H9 (cell line): ENCODE data around the gene AFF1. TPM values are rescaled to one million over a fixed set of nuclear protein-coding genes. Genes with fewer than 3 reads are reported as not detected.

Source experiments
- DNase-seq: peaks from one replicate; pipeline ENCODE4 v3.0.0-alpha.2; 2017
- H2AFZ ChIP-seq: one replicate; pipeline ENCODE4 v1.6.1; 2013; ENCODE audit warnings: mild to moderate bottlenecking, low read length, control low read depth, moderate library complexity
- H2AK5ac ChIP-seq: 2 replicates; pipeline ENCODE4 v1.6.1; 2013; ENCODE audit warnings: low read length, control low read depth, mixed read lengths; ENCODE audit not compliant: insufficient read length
- H2BK120ac ChIP-seq: one replicate; pipeline ENCODE4 v1.6.1; 2013; ENCODE audit warnings: low read depth, mild to moderate bottlenecking, low read length, control low read depth, inconsistent platforms; ENCODE audit not compliant: poor library complexity, severe bottlenecking
- H2BK12ac ChIP-seq: 2 replicates; pipeline ENCODE4 v1.6.1; 2013; ENCODE audit warnings: low read length, control low read depth, mixed read lengths, low read depth; ENCODE audit not compliant: insufficient read length
- H2BK15ac ChIP-seq: 2 replicates; pipeline ENCODE4 v1.6.1; 2013; ENCODE audit warnings: low read depth, low read length, control low read depth
- H2BK20ac ChIP-seq: one replicate; pipeline ENCODE4 v1.6.1; 2013; ENCODE audit warnings: low read depth, mild to moderate bottlenecking, low read length, control low read depth, inconsistent platforms; ENCODE audit not compliant: poor library complexity, severe bottlenecking
- H2BK5ac ChIP-seq: 2 replicates; pipeline ENCODE4 v1.6.1; 2013; ENCODE audit warnings: low read length, control low read depth, mixed read lengths; ENCODE audit not compliant: insufficient read length
- H3K14ac ChIP-seq: 2 replicates; pipeline ENCODE4 v1.6.1; 2013; ENCODE audit warnings: low read length, control low read depth; ENCODE audit not compliant: insufficient read depth
- H3K18ac ChIP-seq: 2 replicates; pipeline ENCODE4 v1.6.1; 2013; ENCODE audit warnings: low read depth, mild to moderate bottlenecking, mixed read lengths, low read length, control low read depth; ENCODE audit not compliant: insufficient read length
- H3K23ac ChIP-seq: 2 replicates; pipeline ENCODE4 v1.6.1; 2013; ENCODE audit warnings: low read length, control low read depth, mixed read lengths, low read depth; ENCODE audit not compliant: insufficient read length
- H3K23me2 ChIP-seq: 2 replicates; pipeline ENCODE4 v1.6.1; 2013; ENCODE audit warnings: low read depth, mild to moderate bottlenecking, mixed read lengths, low read length, control low read depth; ENCODE audit not compliant: insufficient read length, poor library complexity, severe bottlenecking
- H3K27ac ChIP-seq: 2 replicates; pipeline ENCODE4 v1.5.1; 2013; ENCODE audit warnings: low read length, control low read depth, mixed read lengths, low read depth; ENCODE audit not compliant: insufficient read length
- H3K27me3 ChIP-seq: 2 replicates; pipeline ENCODE4 v1.6.1; 2013; ENCODE audit warnings: low read length, control low read depth, inconsistent platforms; ENCODE audit not compliant: insufficient read depth
- H3K4ac ChIP-seq: 2 replicates; pipeline ENCODE4 v1.6.1; 2013; ENCODE audit warnings: low read depth, mild to moderate bottlenecking, control low read depth, inconsistent platforms, low read length, moderate library complexity
- H3K4me1 ChIP-seq: 2 replicates; pipeline ENCODE4 v1.6.1; 2013; ENCODE audit warnings: low read length, control low read depth, inconsistent platforms; ENCODE audit not compliant: insufficient read depth
- H3K4me2 ChIP-seq: 2 replicates; pipeline ENCODE4 v1.6.1; 2013; ENCODE audit warnings: low read length, control low read depth, mixed read lengths; ENCODE audit not compliant: insufficient read length, insufficient read depth
- H3K56ac ChIP-seq: 2 replicates; pipeline ENCODE4 v1.6.1; 2013; ENCODE audit warnings: low read depth, mild to moderate bottlenecking, mixed read lengths, low read length, control low read depth; ENCODE audit not compliant: insufficient read length
- H3K79me1 ChIP-seq: 2 replicates; pipeline ENCODE4 v1.6.1; 2013; ENCODE audit warnings: low read depth, mild to moderate bottlenecking, moderate library complexity, low read length, control low read depth, inconsistent platforms; ENCODE audit not compliant: insufficient read depth, poor library complexity, severe bottlenecking
- H3K79me2 ChIP-seq: 2 replicates; pipeline ENCODE4 v1.6.1; 2013; ENCODE audit warnings: low read length, control low read depth, inconsistent platforms; ENCODE audit not compliant: insufficient read depth
- H3K9ac ChIP-seq: 2 replicates; pipeline ENCODE4 v1.6.1; 2013; ENCODE audit warnings: low read length, control low read depth, mixed read lengths; ENCODE audit not compliant: insufficient read length; ENCODE audit errors: extremely low read depth
- H3K9me3 ChIP-seq: one replicate; pipeline ENCODE4 v1.6.1; 2013; ENCODE audit warnings: low read depth, low read length, inconsistent platforms; ENCODE audit not compliant: control insufficient read depth
- H3T11ph ChIP-seq: one replicate; pipeline ENCODE4 v1.6.1; 2013; ENCODE audit warnings: mild to moderate bottlenecking, low read length, control low read depth, inconsistent platforms
- H4K20me1 ChIP-seq: one replicate; pipeline ENCODE4 v1.6.1; 2013; ENCODE audit not compliant: control insufficient read depth, insufficient read length, insufficient read depth
- H4K5ac ChIP-seq: 2 replicates; pipeline ENCODE4 v1.6.1; 2013; ENCODE audit warnings: low read depth, mild to moderate bottlenecking, mixed read lengths, low read length, control low read depth; ENCODE audit not compliant: insufficient read length
- H4K8ac ChIP-seq: replicated peaks from 2 replicates; pipeline ENCODE4 v1.6.1; 2013; ENCODE audit warnings: low read length, control low read depth, mixed read lengths, low read depth; ENCODE audit not compliant: insufficient read length
- H4K91ac ChIP-seq: 2 replicates; pipeline ENCODE4 v1.6.1; 2013; ENCODE audit warnings: low read depth, mild to moderate bottlenecking, moderate library complexity, mixed read lengths, low read length, control low read depth; ENCODE audit not compliant: insufficient read length
- H3K27ac Mint-ChIP-seq, 3 experiments: 2 replicates in 2 of 3; 3 replicates in 1 of 3; pipeline ENCODE4 v1.8.0; 2020 to 2021; ENCODE audit warnings: mixed read lengths in 3 of 3, mild to moderate bottlenecking in 1 of 3, moderate library complexity in 1 of 3
- H3K27me3 Mint-ChIP-seq: 2 replicates; pipeline ENCODE4 v1.8.0; 2021; ENCODE audit warnings: low read depth, mild to moderate bottlenecking, moderate library complexity, mixed read lengths
- H3K36me3 Mint-ChIP-seq, 3 experiments: 2 replicates in 2 of 3; 3 replicates in 1 of 3; pipeline ENCODE4 v1.8.0; 2020 to 2021; ENCODE audit warnings: low read depth in 3 of 3, mixed read lengths in 3 of 3; ENCODE audit not compliant: insufficient read depth in 1 of 3
- H3K4me1 Mint-ChIP-seq, 2 experiments: 2 replicates each; pipeline ENCODE4 v1.8.0; 2020; ENCODE audit warnings: mixed read lengths in 2 of 2
- H3K4me3 Mint-ChIP-seq, 2 experiments: 2 replicates in 1 of 2; 3 replicates in 1 of 2; pipeline ENCODE4 v1.8.0; 2020 to 2021; ENCODE audit warnings: mild to moderate bottlenecking in 2 of 2, mixed read lengths in 2 of 2, moderate library complexity in 1 of 2
- H3K9me3 Mint-ChIP-seq, 2 experiments: 2 replicates in 1 of 2; 3 replicates in 1 of 2; pipeline ENCODE4 v1.8.0; 2020; ENCODE audit warnings: mild to moderate bottlenecking in 2 of 2, mixed read lengths in 2 of 2, moderate library complexity in 1 of 2
- WGBS: extraction: QIAGEN DNeasy Blood & Tissue Kit; methylation state at CpG from one replicate; pipeline ENCODE4 v1.1.7; 2013; ENCODE audit warnings: missing lambda C conversion rate, low lambda C conversion rate, mixed read lengths; ENCODE audit not compliant: insufficient read length; ENCODE audit errors: extremely low coverage; 5-methylcytosine and 5-hydroxymethylcytosine counted together
- total RNA-seq: library from RNA; stranded (reverse); gene quantifications from 2 replicates; pipeline ENCODE4 v1.2.1, GENCODE V29; 2021
- TF ChIP-seq, protein P1 (sequence below): fragments of 200-600 bp; sonication (generic); conservative IDR thresholded peaks from 3 replicates; pipeline ENCODE4 v1.8.0; 2021; ENCODE audit warnings: antibody characterized with exemption, mild to moderate bottlenecking

AFF1 gene
- total RNA-seq, 1 experiment from 2014 or later, result 74.5 TPM

DNA sequence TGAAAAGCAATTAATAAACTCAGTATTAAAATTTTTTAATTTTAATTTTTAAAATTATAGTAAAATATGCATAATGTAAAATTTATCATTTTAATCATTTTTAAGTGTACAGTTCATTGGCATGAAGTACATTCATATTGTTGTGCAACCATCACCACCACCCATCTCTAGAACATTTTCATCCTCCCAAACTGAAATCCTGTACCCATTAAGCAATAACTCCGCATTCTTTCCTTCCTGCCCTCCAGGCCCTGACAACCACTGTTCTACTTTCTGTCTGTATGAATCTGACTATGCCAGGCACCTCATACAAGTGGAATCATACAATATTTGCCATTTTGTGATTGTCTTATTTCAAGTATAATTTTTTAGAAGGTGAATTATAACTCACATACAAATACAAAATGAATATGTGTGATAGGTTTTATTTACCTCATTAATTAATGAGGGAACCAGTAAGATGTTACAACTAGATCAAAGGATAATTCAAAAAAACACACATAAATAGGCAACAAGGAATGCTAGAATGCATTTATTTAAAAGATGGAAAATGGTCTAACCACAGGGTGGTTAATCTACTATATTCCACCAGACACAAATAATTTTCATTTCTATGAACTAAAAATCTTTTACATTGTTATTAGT lies 13.1 kb upstream of the AFF1 start:
- no peak overlapping the region for H3K18ac ChIP-seq
- H2BK15ac ChIP-seq, result no peak overlapping the region
- H3K36me3 Mint-ChIP-seq, result no peaks in the 10 kb centered on the region; a peak in 2 of 7 replicates

More for the DNA sequence above, 13.1 kb upstream of the AFF1 start:
- no peak overlapping the region for H2BK5ac ChIP-seq
- H3K4me1 ChIP-seq, result no peaks in the 10 kb centered on the region
- Mint-ChIP-seq H3K4me3 (no peak overlapping the region), H3K27ac (no peak overlapping the region), H3K4me1 (no peaks in the 10 kb centered on the region; a peak in 1 of 4 replicates), H3K9me3 (no peaks in the 10 kb centered on the region), H3K27me3 (no peaks in the 10 kb centered on the region)
- no peak overlapping the region for H4K91ac ChIP-seq
- no peaks in the 10 kb centered on the region for H3K27me3 ChIP-seq
- H3K27ac ChIP-seq, result no peak overlapping the region
- H3K56ac ChIP-seq, result no peak overlapping the region
- no peak overlapping the region for H3K4me2 ChIP-seq
- no peak overlapping the region for H2AFZ ChIP-seq
- no peak overlapping the region for H3K14ac ChIP-seq
- H3T11ph ChIP-seq, result no peak overlapping the region
- H2BK120ac ChIP-seq, result no peak overlapping the region
- no peaks in the 10 kb centered on the region for H4K20me1 ChIP-seq
- H3K23me2 ChIP-seq, result no peaks in the 10 kb centered on the region
- H4K5ac ChIP-seq, result no peak overlapping the region
- H3K9ac ChIP-seq, result no peak overlapping the region
- no CpG with 5 or more reads among the region's 1 CpG for WGBS
- no peak overlapping the region for H4K8ac ChIP-seq
- no peaks in the 10 kb centered on the region for H3K79me2 ChIP-seq
- no peak for DNase-seq
- no peak overlapping the region for H3K4ac ChIP-seq
- no peak overlapping the region for H2BK12ac ChIP-seq
- H2BK20ac ChIP-seq, result no peak overlapping the region
- no peak overlapping the region for H3K23ac ChIP-seq
- TF ChIP-seq, protein P1, sequence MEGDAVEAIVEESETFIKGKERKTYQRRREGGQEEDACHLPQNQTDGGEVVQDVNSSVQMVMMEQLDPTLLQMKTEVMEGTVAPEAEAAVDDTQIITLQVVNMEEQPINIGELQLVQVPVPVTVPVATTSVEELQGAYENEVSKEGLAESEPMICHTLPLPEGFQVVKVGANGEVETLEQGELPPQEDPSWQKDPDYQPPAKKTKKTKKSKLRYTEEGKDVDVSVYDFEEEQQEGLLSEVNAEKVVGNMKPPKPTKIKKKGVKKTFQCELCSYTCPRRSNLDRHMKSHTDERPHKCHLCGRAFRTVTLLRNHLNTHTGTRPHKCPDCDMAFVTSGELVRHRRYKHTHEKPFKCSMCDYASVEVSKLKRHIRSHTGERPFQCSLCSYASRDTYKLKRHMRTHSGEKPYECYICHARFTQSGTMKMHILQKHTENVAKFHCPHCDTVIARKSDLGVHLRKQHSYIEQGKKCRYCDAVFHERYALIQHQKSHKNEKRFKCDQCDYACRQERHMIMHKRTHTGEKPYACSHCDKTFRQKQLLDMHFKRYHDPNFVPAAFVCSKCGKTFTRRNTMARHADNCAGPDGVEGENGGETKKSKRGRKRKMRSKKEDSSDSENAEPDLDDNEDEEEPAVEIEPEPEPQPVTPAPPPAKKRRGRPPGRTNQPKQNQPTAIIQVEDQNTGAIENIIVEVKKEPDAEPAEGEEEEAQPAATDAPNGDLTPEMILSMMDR, result no peak
- H2AK5ac ChIP-seq, result no peak overlapping the region
- no peaks in the 10 kb centered on the region for H3K9me3 ChIP-seq
- no peaks in the 10 kb centered on the region for H3K79me1 ChIP-seq
